Measurements from ENCODE around the gene ADAMTSL3.

ADAMTSL3 gene

GRCh38 chr15:83708328-83708727 lies 54.4 kb downstream of the ADAMTSL3 start:
- DNase-seq = no peak

DNA sequence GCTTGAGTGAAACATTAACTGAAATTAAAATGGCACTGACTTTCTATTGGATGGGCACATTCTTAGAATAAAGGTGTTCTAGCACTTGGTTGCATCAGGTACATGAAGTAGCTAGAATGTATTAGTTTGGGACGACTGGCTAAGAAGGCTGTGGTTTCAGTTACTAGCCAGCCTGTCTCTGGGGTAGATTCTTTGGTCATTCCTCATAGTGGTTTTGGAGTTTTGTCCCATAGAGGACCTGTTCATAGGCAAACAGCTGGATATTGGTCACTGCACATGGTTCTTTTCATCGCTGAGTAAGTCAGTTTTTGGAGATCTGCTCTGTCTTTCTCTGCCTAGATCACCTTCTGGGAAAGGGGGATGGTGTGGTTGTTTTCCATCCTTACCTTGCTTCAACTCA lies 55.3 kb downstream of the ADAMTSL3 start:
- no peak for DNase-seq

DNA sequence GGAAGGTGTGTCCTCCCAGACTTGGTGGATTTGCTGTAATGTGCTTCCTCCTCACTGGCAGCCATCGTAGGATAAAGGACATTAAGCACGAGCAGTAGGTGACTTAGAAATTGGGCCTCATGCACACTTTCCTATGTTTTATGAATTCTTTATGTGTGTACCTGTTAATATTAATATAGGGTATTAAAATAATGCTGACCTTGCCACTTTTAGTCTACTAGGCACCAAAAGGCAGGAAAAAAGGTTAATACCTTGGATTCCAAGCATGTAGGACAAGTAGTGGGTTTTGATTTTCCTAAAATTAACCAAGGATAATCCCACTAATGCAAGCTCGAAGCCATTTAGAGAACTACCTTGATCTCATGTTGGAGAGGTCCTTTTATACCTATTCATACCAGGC lies 55.9 kb downstream of the ADAMTSL3 start:
- DNase-seq = no peak

GRCh38 chr15:83710452-83710851 lies 56.5 kb downstream of the ADAMTSL3 start:
- DNase-seq = no peak

- no peak for DNase-seq
These were observed 57.3 kb downstream of the ADAMTSL3 start for GRCh38 chr15:83711236-83711635.

GRCh38 chr15:83713242-83713641 lies 59.3 kb downstream of the ADAMTSL3 start:
- no peak for DNase-seq

- DNase-seq = no peak
These were observed 61.2 kb downstream of the ADAMTSL3 start for GRCh38 chr15:83714939-83715628.

DNA sequence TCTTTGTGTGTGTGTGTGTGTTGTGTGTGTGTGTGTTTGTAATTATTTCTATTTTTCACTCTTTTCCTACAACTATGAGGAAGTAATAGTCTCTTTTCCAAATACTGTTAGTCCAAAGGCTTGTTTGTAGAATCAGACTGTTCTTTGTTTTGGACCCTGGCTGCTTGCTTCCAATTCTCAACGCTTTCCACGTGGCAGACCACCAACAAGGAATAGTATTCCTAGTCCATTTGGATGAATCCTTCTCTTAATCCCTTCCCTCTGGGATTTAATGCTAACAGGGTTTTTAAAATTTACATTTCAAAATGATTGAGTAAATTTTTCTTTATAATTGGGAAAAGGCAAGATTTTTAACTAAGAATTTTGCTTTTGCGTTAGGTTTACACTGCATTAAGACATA lies 62.7 kb downstream of the ADAMTSL3 start:
- no peak for DNase-seq

- DNase-seq = no peak
These were observed 63.1 kb downstream of the ADAMTSL3 start for GRCh38 chr15:83717010-83717409.

GRCh38 chr15:83720468-83720867 lies 66.5 kb downstream of the ADAMTSL3 start:
- DNase-seq = no peak

- DNase-seq = no peak
These were observed 67.1 kb downstream of the ADAMTSL3 start for GRCh38 chr15:83721031-83721430.

DNA sequence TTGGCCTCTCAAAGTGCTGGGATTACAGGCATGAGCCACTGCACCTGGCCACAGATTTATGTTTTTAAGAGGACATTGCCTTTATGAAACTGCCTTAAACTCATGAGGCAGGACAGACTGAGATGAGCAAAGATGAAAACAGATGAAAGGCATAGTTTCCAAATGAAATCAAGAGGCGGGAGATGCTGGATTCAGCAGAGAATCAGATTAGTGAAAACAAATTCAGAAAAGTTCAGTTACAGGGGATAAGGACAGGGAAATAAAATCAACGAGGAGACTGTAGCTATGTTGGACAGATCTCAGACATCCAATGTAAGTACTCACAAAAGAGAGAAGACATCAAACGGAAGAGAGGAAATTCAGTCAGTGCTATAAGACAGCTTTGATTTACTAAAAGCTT lies 68.1 kb downstream of the ADAMTSL3 start:
- DNase-seq = no peak

- no peak for DNase-seq
These were observed 69.3 kb downstream of the ADAMTSL3 start for GRCh38 chr15:83723216-83723615.

- no peak for DNase-seq
These were observed 78.3 kb downstream of the ADAMTSL3 start for GRCh38 chr15:83732196-83732595.

- DNase-seq = no peak
These were observed 78.8 kb downstream of the ADAMTSL3 start for GRCh38 chr15:83732770-83733169.

- no peak for DNase-seq
These were observed 79.3 kb downstream of the ADAMTSL3 start for GRCh38 chr15:83733206-83733605.

- no peak for DNase-seq
These were observed 79.8 kb downstream of the ADAMTSL3 start for GRCh38 chr15:83733691-83734090.

DNA sequence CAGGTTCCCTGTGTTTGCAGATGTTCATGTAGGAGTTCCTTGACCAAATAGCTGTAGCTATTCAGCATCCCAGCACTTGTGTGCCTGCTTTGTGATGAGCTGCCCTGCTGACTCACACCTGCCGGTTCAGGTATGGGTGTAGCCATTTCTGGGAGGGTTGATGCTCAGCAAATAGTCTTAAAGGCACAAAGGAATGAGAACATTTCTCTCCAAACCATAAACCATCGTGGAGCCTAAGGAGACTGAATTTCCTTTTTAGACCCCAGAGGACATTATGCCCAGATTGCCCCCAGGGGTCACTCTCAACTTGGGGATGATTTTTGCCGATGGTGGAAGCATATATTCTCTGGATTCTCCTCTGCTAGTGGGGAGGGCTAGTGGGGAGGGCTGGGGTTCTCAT lies 80.6 kb downstream of the ADAMTSL3 start:
- DNase-seq = no peak

- DNase-seq = no peak
These were observed 85.7 kb downstream of the ADAMTSL3 start for GRCh38 chr15:83739629-83740028.

- no peak for DNase-seq
These were observed 91.8 kb downstream of the ADAMTSL3 start for GRCh38 chr15:83745771-83746170.

- DNase-seq = no peak
These were observed 92.3 kb downstream of the ADAMTSL3 start for GRCh38 chr15:83746231-83746630.

DNA sequence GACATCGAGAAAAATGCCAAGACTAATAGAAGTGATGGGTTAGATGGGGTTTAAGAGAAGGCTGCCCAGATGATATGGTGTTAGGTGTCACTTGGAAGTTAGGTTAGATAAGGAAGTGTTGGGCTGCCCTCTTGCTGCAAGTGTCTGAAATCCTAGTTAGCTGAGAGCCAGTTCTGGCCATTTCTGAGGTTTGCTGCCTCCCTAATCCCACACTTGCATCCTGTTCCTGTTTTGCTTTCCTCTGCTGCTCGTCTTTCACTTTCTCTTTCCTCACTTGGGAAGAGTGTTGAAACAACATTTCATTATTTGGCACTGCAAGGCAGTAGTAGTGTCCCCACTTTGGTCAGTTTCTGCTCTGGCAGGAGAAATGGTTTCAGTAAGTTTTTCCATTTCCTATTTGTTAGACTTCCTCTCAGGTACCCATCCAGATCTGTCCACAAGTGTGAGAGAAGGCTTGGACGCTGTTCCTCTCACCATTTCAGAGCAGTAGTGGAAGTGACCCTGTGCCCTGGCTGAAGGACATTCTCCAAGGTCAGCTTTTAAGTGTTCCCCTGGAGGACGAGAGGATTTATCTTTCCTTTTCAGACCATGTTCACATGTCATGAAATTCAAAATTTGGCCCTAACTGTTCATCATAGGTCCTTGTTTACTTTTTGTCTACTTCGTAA lies 93.3 kb downstream of the ADAMTSL3 start:
- DNase-seq = no peak

GRCh38 chr15:83747718-83748110 lies 93.8 kb downstream of the ADAMTSL3 start:
- DNase-seq = no peak

GRCh38 chr15:83753872-83754493 lies 100.1 kb downstream of the ADAMTSL3 start:
- DNase-seq = no peak

All from CD4-positive, alpha-beta T cell treated with Interleukin-15 for 1 hour (primary cell).